CD1c-positive myeloid dendritic cell (primary cell): Measurements from ENCODE around the gene MYBL2.

Experiments
- DNase-seq: peaks from one replicate; pipeline ENCODE4 v3.0.0-alpha.2; 2016; ENCODE audit errors: extremely low spot score

MYBL2 gene

GRCh38 chr20:43723186-43723585 lies 56.3 kb downstream of the MYBL2 start:
- DNase-seq: no peak

DNA sequence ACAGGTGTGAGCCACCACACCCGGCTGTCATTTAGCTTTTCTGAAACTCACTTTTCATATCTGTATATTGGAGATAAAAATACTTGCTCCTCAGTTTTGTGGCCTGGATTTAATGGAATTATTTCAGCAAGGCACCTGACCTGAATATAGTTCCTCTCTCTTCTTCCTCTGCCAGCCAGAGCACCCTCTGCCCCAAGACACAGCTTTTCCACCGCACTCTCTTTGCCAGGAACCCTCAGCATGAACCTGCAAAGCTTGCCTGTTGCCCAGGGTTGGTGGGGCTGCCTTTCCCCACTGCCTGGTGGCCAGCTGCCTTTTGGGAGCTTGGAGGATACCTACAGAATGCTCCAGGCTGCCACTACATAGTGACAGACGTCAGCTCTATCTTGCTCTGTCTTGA lies 56.8 kb downstream of the MYBL2 start:
- no peak for DNase-seq

DNA sequence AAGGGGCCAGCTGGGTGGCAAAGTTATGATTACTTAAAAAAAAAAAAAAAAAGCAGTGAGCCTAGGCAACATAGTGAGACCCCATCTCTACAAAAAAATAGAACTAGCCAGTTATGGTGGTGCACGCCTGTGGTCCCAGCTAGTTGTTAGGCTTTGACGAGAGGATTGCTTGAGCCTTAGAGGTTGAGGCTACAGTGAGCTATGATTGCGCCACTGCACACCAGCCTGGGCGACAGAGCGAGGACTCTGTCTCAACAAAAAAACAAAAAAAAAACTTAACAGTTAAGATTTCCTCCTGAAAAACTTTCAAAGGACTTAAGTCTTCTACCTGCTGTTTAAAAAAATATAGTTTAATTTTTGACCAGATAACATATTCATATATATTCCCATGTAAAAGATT lies 57.5 kb downstream of the MYBL2 start:
- DNase-seq: no peak

- DNase-seq: no peak
These were observed 58.8 kb downstream of the MYBL2 start for GRCh38 chr20:43725666-43726065.

GRCh38 chr20:43726333-43726732 lies 59.4 kb downstream of the MYBL2 start:
- no peak for DNase-seq

GRCh38 chr20:43726811-43727338 lies 60.0 kb downstream of the MYBL2 start, which contains the start of gene GTSF1L:
GTSF1L (minus strand) TSS chr20:43727002; CDS start chr20:43726694, 308 bp downstream.
- DNase-seq: no peak

DNA sequence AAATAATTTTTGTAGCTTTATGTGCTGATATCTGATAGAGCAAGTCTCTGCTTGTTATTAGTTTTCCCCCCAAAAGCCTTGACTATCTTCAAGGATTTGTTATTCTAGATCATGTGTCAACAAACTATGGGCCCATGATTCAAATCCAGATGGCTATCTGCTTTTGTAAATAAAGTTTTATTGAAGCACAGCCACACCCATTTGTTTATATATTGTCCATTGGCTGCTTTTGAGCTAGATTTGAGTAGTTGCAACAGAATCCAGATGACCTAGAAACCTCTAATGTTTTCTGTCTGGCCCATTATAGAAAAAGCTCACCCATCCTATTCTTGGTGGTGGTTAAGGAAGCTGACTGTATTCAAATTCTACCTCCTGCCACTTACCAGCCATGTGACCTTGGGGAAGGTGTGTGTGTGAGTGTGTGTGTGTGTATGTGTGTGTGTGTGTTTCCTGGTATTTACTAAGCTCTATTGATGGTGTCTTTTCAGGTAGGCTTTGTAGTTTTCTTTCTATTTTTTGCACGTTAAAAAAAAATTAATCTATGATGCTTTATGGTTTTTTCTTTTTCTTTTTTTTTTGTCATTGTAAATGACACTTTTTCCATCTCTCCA lies 61.2 kb downstream of the MYBL2 start:
- no peak for DNase-seq

GRCh38 chr20:43728686-43729255 lies 61.9 kb downstream of the MYBL2 start:
- DNase-seq: no peak

- no peak for DNase-seq
These were observed 64.6 kb downstream of the MYBL2 start for GRCh38 chr20:43731469-43731868.

- no peak for DNase-seq
These were observed 65.0 kb downstream of the MYBL2 start for GRCh38 chr20:43731927-43732326.

DNA sequence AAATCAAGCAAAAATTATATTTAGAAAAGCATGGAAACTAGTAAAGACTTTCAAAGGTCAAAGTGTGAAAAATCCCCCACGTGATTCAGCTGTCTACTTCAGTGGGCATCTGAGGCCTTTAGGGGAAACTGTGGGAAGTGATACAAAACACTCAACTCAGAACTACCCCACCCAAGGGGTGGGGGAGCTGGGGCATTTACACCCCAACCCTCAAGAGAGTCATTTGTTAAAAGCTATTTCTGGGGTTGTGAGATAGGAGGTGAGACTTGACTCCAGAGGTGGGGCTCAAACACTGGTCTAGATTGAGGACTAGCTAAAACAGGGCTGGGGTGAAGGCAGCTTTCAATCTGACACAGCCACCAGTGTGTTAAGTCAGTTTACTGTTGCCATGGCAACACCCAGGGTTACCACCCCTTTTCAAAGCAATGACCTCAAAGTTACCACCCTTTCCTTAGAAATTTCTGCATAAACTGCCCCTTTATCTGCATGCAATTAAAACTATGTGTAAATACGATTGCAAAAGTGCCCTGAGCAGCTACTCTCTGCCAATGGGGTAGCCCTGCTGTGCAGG lies 69.8 kb downstream of the MYBL2 start:
- DNase-seq: peak; percentile 15

DNA sequence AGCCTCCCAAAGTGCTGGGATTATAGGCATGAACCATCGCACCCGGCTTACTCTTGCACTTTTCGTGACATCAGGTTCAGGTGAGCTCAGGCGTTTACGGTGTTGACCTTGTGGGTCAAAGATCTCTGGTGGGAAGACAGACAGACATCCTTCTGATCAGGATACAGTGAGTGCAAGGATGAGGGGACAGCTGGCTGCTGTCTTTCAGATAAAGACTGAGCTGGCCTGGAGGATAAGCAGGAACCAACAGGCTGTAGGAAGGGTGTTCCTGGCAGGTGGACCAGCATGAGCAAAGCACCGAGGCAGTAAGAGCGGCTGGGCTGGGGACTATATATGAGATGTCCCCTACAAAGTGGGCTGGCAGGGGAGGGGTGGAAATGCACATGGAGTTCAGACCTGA lies 71.0 kb downstream of the MYBL2 start:
- no peak for DNase-seq

- no peak for DNase-seq
These were observed 72.3 kb downstream of the MYBL2 start for GRCh38 chr20:43739148-43739749.

GRCh38 chr20:43740642-43741041 lies 73.7 kb downstream of the MYBL2 start:
- no peak for DNase-seq

DNA sequence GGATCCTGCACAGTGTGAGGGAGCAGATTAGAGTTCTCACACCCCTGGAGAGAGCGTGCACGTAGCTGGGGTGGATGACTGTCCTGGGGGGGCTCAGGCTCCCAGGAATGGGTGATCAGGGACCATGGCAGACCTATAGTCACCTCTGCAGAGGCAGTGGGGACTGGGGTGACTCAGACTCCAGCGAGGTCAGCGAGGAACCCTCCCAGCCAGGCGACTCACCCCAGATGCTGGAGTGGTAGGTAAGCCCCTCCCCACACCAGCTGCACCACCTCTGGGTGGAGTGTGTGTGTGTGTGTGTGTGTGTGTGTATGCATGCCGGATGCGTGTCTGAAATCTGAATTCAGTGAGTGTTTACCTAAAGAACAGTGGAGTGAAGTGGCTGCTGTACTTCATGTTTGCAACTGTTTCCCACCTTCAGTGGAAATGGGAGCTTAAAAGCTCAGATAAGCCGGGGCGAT lies 77.3 kb downstream of the MYBL2 start:
- DNase-seq: no peak

- peak; percentile 25 for DNase-seq
These were observed 78.2 kb downstream of the MYBL2 start for GRCh38 chr20:43744966-43745730.

GRCh38 chr20:43746344-43747137 lies 79.6 kb downstream of the MYBL2 start:
- no peak for DNase-seq

- DNase-seq: no peak
These were observed 81.4 kb downstream of the MYBL2 start for GRCh38 chr20:43748274-43748673.

DNA sequence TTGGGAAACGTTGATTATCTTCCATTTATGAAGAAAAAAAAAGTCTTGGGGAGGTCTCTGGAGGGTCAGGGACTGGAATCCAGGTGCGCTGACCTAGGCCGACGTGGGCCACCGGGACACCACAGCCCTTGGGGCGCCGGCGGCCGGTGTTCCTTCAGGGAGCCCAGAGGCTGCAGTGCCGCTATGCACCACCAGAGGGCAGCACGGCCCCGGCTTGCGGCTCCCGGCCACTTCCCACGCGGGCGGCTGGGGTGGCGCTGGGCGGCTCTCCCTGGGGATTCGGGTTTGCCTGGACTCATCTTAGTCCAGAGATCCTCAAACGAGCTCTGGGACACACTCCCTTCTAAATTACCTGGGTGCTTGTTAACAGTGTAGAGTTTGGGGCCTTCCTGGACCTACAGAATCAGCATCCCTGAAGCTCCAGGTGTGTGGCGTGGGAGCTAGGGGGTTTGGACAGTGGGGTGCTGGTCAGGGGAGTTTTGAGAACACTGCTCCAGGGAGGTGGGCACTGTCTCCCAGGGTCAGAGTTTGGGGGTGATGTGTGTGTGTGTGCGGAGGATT lies 82.9 kb downstream of the MYBL2 start:
- DNase-seq: peak; percentile 82

DNA sequence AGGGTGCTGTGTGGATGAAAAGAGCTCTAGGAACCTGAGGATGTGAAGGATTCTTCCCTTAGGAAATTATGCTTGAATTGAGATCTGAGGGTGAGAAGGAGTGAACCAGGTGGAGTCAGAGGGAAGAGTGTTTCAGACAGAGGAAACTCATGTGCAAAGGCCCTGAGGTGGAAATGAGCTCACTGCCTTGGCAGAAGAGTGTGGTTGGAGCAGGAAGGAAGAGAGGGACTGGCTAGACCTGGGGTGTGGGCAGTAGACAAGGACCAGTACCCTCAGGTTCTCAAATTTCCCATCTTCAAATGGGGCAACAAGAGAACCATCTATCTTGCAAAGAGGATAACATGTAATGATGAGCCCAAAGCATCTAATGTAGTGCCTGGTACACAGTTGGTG lies 83.9 kb downstream of the MYBL2 start:
- no peak for DNase-seq
